G401.6 (cell line): ENCODE measurements around the gene CROCC2.

Experiments used
- FAIRE-seq: peaks from 2 replicates; lab custom pipeline; 2012; peaks lifted over from hg19 to GRCh38; lab: Jason Lieb, UNC

CROCC2 gene

DNA sequence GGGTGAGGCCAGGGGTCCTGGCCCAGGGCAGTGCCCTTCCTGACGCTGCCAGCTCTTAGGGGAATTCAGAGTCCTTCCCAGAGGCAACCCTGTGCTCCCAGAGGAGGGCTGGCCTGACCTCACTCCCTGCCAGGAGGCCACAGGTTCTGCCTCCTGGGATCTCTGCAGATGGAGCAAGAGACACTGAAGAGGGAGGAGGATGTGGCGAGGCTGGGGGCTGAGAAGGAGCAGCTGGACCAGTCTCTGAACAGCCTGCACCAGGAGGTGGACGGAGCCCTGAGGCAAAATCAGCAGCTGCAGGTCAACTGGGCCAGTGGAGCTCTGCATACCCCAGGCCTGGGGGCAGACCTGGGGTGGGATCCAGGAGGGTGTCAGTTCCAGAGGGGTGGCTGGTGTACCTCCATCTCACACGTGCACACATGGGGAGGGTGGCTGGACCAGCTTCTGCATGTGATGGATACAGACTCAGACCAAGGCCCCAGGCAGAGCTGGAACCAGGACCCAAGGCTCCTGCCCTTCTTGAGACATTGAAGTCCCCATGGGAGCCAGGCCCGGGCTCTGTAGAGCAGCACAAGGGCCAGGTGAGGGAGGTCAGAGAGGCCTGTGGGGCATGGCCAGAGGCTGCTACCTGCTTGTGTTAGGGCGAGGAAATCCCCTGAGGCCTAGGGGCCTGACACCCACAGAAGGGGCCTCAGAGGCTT lies 82.6 kb downstream of the CROCC2 start:
- FAIRE-seq: no peak

DNA sequence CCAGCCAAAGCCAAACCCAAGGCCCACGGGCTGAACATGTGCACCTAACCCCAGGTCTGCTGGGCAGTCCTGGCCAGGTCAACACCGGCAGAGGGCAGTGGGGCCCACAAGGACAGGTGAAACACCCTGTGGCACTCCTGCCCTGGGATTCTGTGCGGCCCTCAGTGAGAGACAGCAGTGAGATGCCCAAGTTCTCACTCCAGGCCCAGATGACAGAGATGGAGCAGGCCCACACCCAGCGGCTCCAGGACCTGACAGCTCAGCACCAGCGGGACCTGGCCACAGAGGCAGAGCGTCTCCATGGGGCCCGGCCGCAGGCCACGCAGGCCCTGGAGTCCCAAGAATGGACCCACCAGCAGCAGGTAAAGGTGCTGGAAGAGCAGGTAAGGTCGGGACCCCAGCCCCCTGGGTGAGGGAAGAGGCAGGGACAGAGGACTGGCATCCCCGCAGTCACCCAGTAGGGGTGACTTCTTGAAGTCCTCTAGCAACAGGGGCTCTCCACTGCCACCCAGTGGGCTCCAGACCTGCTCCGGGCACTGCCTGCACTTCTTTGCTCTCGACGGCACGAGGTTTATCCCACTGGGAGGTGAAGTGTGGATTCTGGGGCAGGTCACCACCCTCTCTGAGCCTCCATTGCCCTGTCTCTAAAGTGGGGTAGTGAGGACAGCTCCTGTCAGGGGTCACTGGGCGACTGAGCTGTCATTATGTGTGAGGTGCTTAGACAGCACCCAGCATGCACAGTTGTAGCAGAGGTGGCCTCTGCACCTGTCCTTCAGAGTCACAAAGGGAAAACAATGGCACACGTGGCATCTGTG lies 83.5 kb downstream of the CROCC2 start:
- no peak for FAIRE-seq

DNA sequence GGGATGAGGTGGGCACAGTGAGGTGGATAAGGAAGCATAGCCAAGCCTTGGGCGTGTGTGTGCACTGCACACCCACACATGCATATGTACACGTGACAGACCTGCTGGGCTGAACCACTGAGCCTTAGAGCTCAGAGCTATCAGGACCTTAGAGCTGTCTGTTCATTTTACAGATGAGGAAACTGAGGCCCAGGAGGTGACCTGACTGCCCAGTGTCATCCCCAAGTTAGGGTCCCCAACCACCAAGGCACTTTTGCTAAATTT lies 84.1 kb downstream of the CROCC2 start:
- FAIRE-seq: no peak

DNA sequence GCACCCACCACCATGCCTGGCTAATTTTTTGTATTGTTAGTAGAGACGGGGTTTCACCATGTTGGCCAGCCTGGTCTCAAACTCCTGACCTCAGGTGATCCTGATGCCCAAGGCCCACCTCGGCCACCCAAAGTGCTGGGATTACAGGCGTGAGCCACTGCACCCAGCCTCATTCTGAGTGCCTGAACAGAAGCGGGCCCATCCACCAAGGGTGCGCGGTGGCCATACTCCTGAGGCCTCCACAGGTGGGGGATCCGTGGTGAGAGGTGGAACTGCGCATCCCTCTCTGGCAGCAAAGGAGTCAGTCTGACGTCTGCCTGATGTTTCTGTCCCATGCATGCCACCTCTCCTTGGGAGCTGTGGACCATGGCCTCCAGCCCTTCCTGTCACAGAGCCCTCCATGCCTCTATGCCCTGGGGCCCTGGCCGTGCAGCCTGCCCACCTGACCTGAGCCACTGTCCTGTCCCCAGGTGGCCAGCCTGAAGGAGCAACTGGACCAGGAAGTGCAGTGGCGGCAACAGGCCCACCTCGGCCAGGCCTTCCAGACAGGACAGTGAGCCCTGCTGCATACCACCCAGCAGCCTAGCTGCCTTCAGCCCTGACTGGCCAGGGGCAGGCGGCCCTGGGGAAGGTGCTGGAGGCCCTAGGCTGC lies 84.7 kb downstream of the CROCC2 start:
- FAIRE-seq: no peak

DNA sequence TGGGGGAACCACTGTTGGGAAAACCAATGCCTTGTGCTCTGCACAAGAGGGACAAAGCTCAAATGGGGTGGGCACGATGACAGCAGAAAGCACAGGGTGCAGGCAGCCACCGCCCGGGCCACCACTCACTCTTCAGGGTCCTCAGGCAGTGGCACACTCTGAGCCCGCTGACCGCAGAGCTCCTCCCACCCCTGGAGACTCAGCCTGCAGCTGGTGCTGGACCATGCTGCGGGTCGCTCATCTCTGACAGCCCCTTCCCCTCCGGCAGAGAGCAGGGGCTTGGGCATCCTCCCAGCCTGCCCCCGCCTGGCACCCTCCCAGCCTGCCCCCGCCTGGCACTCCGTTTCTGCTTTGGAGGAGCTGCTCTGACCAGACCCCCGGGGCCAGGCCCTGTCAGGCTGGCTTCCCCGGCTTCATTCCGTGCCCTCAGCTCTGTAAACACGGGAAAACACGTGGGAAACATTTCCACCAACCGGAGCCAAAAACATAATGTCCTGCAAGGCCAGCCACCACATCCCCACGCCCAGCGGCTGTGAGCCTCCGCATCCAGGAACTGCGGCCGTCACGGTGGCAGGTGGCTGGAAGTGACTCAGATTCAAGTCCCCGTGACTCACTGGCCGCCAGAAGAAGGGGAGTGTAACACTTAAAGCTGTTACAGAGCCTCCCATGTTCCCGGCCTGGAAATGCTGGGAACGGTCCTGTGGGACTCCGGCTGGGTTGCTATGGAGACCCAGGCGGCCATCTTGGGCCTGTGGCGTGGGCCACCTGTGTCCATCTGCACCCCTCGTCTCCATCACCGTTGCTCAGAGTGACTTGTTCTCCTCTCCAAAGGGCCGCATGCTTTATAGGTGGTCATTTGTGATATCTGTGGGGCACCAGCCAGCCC lies 85.5 kb downstream of the CROCC2 start:
- no peak for FAIRE-seq

DNA sequence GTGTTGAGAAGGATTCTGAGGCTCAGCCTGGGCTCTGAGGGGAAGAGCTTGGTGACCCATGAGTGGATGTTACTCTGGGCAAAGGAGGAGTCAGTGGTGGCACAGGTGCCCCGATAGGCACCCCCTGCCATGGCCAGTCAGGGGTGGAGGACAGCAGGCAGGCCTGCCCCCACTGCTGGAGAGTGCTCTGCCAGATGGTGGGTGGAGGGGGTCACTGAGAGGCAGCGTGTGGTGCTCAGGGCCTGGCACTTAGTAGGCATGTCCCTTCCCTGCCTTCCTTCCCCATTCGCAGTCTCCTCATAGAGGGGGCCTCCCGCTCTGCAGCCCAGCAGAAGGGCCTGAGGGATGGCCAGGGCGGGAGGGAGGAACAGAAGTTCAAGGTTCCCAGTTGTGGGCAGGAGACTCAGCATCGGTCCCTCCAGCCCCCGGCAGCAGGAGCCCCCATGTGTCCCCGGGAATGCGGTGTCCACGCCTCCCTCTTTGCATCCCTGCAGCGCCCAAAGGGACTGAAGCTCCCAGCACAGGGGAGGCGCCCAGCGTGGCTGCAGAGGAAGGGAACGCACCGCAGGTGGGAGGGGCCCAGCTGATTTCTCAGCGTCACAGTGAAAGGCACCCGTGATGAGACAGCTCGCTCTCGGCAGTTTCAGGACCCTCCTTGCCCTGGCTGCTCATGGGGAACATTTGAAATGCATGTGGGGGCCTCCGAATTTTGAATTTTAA lies 86.6 kb downstream of the CROCC2 start:
- FAIRE-seq: no peak

DNA sequence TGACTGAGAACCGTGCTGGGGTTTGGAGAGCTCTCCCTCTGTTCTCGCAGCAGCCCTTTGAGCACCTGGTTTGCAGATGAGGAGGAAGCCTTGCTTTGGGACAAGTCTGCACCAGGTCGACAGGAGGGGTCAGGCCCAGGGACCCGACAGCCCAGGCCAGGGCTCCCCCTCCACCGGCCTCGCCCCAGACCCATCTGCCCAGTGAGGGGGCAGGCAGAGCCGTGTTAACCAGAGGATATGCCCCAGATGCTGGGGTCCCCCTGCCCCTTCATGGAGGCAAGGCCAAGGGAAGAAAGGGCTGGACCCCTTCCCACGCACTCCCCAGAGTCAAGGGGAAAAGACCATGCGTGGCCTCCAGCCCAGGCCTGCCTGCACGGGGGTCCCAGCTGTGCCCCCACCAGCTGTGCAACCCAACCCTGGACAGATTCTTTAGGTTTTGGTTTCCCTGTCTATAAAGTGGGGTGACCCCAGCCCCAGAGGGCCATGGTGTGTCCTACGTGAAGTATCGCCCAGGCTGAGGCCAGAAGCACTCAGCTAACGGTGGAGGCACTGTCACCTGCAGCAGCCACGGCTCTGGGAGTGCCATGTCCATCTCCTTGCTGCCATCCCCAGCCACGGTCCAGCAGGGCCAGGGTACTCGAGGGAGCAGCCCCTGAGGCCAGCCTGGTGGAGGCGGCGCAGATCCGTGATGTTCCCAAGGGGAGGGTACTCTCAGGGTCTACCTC lies 87.5 kb downstream of the CROCC2 start:
- FAIRE-seq: no peak

DNA sequence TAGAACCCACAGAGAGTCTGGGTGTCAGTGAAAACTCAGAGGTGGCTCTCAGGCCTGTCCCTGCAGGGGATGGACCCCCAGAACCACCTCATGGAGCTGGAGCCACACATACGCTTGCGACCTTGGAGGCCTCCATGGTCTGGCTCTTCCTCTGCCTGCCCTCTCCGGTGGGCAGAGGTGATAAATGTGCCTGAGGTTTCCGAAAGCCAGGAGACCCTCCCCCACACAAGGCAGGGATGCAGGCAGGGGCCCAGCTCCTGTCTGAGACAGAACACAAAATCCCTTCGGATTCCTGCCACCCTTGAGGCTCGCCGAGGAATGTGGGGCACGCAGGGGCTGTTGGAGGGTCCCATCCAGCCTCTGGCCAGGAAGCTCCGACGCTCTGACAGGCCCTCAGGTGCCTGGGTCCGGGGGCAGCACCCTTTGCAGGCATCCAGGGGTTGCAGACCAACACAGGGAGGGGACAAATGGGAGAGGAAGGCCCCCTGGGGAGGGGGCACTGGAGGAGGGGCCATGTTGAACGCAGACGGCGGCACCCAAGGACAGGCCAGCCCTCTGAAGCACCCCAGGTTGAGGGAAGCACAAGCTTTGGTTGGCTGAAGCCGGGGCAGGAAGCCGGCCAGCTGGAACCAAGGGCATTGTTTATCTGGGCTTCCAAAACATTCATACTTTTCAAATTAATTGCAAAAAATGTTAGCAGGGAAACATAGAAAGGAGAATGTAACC lies 88.2 kb downstream of the CROCC2 start:
- FAIRE-seq: no peak

DNA sequence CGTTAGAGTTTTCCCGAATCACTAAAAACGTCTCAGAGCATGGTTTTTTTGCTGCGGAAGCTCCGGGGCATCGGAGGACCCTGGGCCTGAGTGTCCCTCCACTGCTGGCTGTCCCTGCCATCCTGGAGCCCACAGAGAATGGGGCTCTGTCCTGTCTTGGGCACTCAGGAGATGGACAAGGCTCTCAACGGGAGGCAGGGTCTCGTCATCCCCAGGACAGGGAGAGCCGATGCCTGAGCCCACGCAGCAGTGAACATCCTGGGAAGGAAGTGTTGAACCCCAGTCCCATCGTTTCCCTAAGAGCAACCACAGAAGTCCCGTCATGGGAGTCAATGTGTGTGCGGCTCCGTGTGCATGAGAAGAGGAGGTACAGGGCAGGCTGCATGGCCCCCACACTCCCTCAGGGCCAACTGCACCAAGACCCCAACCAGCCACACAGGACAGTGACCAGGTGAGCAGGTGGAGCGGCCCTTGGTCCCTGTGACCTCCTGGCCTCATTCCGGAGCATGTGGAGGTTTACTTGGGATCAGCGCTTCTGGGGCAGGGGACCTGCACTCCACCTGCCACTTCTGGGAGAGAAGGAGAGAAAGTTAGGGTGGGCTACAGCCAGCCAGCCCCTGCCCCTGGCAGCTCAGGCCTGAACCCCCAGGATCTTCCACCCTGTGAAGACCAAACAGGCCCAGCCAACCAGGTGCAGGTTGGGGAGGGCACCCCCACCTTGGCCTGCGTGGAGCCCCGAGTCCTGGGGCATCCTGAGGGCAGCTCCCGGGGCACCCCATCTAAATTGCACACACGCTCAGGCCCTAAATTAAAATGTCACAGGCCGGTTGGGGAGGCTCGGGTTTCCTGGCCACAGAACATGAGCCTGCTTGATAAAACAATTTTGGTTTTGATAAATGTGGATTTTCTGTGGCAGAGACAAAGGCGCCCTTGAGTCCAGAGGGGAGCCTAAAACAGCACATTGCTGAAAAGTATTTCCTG lies 89.2 kb downstream of the CROCC2 start:
- no peak for FAIRE-seq

DNA sequence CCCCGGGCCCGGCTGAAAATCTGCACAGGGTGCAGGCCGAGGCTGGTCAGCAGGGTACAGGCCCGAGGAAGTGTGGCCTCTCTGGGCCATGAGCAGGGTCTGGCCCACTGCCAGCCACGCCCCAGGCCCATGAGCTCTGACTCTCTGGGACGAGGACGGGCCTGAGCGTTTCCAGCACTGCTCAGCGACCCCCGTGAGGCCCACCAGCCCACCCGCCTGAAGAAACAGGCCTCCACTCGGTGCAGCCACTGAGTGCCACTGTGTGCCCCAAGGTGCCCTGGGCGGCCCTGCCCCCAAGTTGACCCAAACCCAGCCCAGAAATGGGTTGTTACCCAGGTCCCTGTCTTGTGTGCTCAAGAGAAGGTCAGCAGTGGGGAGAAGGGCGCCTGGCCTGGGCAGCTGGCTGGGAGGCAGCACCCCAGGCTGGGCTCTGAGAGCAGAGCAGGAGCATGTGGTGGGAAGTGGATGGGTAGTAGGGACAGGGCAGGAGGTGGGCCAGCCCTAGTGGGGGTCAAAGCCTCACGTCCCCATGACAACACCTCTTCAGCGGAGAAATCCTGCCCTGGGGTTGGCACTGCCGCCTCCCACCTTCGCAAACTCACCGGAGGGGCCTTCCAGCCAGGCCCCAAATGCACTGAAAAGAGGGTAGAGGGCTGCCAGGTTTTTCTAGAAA lies 90.2 kb downstream of the CROCC2 start:
- no peak for FAIRE-seq

DNA sequence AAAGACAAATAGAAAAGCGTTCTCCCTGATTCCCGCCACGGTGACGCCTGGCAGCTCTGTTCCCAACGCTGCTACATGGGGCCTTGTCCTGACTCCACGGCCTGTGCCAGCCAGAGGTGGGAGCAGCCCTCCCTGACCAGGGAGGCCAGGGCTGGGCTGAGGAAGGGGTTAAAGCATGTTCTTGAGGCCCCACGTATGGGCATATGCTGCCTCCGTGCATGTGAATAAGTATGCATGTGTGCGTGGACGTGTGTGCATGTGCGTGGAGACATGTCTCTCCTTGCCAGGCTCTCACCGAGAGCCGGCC lies 90.7 kb downstream of the CROCC2 start:
- FAIRE-seq: no peak

DNA sequence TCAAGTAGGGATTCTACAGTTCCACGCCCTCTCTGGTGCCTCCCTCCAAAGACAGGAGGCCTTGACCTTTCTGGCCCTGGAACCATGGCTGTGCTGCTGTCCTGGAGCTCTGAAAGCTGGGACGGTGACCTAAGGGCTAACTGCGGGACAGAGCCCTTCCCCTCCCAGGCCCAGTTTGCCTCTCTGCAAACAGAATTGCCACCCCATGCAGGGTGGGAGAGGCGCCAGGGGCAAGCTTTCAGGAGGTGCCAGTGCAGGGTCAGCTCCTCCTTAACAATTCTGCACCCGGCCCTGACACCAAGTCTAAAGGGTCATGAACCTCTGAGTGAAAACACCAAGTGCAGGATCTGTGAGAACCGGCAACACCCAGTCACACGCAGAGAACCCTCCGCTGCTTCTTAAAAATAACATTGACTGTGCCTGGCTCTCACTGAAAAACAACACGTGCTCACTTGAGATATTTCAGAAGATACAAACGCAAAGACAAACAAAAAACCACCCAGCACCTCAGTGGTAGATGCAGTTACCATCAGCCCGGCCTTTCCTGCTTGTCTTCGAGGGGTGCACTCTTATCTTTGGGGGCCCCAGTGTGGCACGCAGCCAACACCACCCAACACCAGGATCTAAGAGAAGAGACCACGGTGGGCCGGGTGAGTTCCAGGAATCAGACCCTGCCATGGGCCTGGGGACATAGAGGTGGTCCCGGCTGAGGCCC lies 91.2 kb downstream of the CROCC2 start:
- no peak for FAIRE-seq

DNA sequence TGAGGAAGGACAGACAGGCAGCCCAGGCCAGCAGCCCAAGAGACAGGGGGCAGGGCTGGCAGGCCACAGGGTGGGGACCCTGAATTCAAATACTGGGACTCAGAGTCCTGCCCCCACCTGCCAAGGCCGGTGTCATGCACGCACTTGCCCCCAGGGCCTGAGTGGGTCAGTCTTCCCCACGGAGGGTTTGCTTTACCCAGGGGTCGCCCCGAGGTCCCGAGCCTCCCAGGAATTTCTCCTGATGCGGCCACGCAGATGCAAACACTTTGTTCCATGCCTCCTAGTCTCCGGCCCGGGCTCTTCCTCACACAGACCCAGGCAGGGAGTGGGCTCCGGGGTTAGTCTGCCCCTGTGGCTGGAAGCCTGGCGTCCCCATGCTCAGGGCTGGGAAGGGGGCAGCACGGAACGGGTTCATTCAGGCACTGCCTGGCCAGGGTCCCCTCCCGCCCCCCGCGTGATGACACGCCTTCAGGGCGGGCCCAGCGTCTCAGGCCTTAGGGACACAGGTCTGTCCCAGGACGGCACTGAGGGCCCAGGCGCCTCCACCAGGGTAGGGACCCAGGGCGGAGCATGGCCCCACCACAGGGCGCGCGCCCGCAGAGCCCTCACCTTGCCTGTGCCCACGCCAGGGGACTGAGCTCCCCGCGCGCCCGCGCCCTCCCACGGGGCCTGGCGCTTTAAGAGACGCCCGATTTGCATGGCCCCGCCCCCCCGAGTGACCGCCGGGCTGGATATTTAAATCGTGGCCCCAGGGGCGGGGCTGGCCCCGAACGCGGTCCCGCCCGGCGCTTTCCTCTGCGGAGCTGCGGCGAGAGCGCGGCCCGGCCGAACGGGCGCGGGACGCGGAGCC lies 91.9 kb downstream of the CROCC2 start, which contains the start of gene SNED1:
Gene SNED1, plus strand, starts transcription at position 763 of the 850 bp plus-strand sequence. CDS start 220 bp downstream, outside the sequence.
- FAIRE-seq: no peak

DNA sequence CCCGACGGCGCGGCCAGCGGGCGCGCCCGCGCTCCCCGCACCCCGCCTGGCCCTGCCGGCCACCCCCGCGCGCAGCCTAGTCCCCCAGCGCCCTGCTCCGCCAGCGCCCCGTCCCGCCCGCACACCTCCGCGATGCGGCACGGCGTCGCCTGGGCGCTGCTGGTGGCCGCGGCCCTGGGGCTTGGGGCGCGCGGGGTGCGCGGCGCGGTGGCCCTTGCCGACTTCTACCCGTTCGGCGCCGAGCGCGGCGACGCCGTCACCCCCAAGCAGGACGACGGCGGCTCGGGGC lies 92.5 kb downstream of the CROCC2 start:
- FAIRE-seq: no peak

DNA sequence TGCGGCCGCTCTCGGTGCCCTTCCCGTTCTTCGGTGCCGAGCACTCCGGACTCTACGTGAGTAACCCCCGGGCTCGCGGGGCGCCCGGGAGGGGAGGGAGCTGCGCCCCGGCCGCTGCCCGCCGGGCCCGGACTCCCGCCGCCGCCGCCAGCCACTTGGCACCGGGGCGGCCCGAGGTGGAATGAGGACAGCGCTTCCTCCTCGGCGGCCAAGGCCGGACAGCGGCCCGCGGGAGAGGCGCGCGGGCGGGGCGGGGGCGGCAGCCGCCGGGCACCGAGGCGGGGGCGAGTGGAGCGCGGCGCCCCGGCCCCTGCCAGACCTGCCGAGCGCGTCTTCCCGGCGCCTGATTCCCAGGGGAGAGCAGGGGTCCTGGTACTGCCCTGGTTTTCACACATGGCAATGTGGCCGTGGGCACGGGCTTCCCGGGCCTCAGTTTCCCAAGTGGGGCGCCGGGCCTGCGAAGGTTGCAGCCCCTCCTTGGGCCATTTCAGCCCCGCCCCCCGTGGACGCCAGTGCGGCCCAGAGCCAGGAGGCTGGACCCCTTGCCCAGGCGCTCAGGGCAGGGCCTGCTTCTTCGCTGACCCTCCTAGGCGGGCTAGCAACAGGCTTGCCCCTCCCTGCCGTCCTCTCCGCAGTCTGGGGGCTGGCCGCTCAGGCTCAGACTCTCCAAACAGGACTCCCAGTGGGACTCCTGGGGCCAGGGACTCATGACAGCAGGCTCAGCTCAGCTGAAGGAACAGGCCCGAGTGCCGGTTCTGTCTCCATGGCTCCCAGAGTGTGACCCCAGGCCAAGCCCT lies 93.1 kb downstream of the CROCC2 start:
- FAIRE-seq: no peak

DNA sequence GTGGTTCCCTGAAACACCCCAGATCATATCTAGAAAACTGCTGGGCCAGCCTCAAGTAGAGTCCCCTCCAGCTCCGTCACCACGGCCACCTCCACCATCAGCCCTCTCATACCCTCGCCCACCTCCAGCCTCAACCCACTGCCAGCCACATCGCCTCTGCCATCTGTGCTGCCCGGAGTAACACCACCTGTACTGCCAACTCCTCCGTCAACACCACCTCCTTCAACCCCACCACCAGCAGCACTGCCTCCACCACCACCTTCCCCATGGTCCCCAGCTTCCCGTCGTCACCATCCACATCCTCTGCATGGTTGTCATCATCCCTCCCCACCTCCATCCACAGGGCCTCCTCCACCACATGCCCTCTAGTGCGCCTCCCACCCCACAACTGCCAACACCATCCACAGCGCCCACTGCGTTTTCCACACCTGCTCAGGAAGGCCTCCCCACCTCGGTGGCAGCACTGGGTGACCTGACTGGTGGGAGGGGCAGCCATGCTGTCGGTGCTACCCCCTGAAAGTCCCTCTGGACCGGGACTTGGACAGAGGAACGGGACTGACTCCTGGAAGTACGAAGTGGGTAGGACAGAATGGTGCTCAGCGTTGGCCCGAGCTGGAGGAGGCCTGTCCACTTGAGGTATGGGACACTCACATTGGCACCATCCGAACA lies 93.9 kb downstream of the CROCC2 start:
- no peak for FAIRE-seq
